GM20000 (cell line): ENCODE data around the gene USP13.

Experiments
- DNase-seq: peaks from one replicate; pipeline ENCODE4 v3.0.0; 2012; ENCODE audit warnings: low spot score
- TF ChIP-seq, protein P1 (sequence below): IDR thresholded peaks from 2 replicates; pipeline ENCODE4 v1.5.1; 2012; ENCODE audit warnings: mild to moderate bottlenecking, control low read depth; ENCODE audit errors: extremely low read depth, missing control alignments

Gene USP13

DNA sequence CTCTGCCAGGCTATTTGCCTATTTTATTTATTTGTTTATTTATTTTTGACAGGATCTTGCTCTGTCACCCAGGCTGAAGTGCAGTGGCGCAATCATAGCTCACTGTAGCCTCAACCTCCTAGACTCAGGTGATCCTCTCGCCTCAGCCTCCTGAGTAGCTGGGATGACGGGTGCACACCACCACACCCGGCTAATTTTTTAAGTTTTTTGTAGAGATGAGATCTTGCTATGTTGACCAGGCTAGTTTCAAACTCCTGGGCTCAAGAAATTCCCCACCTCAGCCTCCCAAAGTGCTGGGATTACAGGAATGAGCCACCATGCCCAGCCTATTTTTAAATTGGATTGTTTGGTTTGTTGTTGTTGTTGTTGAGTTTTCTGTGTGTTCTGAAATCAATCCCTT is 42.8 kb upstream of the USP13 start:
- TF ChIP-seq, protein P1, sequence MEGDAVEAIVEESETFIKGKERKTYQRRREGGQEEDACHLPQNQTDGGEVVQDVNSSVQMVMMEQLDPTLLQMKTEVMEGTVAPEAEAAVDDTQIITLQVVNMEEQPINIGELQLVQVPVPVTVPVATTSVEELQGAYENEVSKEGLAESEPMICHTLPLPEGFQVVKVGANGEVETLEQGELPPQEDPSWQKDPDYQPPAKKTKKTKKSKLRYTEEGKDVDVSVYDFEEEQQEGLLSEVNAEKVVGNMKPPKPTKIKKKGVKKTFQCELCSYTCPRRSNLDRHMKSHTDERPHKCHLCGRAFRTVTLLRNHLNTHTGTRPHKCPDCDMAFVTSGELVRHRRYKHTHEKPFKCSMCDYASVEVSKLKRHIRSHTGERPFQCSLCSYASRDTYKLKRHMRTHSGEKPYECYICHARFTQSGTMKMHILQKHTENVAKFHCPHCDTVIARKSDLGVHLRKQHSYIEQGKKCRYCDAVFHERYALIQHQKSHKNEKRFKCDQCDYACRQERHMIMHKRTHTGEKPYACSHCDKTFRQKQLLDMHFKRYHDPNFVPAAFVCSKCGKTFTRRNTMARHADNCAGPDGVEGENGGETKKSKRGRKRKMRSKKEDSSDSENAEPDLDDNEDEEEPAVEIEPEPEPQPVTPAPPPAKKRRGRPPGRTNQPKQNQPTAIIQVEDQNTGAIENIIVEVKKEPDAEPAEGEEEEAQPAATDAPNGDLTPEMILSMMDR: no peak
- DNase-seq: no peak

DNA sequence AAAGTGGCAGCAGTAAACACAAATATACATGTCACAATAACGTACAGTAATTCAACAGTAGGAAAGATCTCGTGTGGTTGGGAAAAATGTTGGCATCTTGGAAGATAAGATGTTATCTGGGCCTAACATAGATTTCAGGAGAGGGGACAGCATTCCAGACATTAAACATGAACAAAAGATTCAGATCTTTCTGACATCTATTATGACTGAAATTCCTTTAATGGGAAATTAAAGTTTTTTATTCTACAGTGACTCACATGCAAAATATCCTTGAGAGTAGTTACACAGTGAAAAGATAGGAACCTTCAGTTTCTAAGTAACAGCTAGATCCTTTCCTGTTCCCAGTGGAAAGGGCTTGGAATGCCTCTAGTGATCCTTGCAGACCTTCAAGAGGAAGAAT is 39.0 kb upstream of the USP13 start:
- no peak for DNase-seq
- TF ChIP-seq, protein P1: no peak

DNA sequence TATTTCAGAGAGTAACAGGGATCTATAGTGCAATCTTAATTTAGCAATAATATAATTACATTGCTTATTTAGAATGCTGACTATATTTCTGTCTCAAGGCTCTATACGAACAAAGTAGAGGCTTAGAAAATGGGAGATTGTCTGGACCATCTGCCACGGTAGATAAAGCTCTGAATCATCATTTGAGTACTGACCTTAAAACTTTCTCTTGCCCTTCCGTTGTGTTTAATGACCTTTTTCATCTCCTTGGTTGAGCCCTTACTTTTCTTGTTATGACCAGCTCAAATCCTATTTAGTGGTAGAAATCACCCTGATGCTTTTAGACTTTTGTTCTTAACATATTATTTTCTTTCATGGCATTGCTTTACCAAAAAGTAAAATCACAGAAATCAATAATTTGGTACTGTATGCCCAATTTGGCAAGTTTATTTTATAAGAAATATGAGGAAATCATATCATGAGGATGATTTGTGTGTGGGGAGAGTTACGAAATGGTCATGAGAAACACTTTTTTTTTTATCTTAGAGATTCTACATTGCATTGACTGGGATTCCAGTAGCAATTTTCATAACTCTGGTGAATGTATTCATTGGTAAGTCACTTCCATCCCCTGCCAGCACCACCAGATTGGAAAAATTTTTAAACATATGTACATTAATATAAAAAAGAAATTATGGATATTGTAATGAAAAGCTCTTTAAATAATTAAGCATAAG is 37.2 kb upstream of the USP13 start:
- no peak for DNase-seq
- TF ChIP-seq, protein P1: no peak

DNA sequence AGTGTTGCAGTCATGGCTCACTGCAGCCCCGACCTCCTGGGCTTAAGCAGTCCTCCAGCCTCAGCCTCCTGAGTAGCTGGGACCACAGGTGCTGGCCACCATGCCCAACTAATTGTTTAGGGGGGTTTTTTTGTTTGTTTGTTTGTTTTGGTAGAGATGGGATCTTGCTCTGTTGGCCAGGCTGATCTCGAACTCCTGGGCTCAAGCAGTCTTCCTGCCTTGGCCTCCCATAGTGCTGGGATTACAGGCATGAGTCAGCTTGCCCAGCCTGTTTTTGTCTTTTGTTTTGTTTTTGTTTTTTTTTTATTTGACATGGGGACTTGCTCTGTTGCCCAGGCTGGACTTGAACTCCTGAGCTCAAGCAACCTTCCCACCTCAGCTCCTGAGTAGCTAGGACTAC is 30.8 kb upstream of the USP13 start:
- no peak for DNase-seq
- TF ChIP-seq, protein P1: no peak

DNA sequence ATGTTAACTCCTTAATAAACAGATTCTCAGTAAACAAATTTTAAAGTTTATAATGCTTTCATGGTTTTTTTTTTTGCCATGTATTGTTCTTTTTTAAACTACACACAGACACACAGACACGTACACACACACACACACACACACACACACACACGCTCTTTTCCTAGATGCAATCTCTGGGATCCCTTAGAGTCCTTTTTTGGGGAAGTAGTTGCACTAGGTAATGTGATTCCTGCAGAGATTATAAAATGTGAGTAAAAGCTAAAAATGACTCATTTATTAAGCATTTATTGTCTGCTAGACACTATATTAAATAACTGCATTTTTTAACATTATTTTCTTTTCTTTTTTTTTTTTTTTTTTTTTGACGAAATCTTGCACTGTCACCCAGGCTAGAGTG is 28.4 kb upstream of the USP13 start:
- no peak for DNase-seq
- TF ChIP-seq, protein P1: no peak

DNA sequence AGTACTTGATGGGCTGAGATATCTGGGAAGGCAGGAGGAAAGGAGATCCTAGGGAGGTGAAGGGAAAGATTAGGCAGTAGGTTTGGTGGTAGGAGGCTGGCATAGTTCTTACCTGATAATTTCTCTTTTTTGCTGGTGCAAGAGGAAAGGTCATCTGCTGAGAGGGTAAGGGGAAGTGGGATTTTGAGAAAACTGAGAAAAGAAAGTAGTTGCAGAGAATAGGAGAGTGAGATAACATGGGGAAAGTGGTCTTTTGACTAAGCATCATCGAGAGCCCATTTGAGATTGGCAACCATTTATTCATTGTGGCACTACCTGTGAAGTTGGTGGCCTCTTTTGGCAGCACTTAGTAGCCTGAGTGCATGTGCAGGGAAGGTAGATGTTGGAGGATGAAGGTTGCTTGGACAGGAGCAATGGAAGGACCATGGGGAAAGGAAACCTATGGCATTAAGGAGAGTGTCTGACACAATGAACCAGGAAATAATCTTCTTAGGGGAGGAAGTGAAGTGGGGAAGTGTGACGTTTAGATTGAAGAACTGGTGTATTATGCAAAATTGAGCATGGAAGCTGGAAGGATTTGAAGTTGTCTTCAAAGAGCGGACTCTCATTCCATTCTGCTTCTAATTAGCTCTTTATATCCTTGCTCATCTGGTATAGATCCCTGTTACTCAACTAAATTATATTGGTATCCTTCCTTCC is 21.9 kb upstream of the USP13 start:
- TF ChIP-seq, protein P1: no peak
- no peak for DNase-seq

DNA sequence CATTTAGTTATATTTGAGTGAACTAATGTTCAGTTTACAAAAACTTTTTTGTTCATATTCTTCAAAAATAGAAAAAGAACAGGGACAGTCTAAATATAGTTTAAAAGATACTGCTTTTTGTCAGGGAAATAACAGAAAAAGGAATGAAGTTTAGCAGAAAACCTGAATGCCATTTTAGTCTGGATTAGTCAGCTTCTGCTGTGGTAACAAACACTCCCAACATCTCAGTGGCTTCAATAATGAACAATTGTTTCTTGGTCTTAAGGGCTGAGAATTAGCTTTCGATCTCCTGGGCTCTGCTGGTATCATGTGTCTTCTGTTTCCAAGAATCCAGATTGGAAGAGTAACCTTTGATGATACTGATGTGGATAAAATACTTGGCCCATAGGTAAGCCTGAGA is 12.4 kb upstream of the USP13 start:
- TF ChIP-seq, protein P1: no peak
- no peak for DNase-seq
